Tibial artery (tissue), 4 donors: ENCODE data around the gene SCLY.

ENCODE experiments used
- DNase-seq, 2 donors: peaks; one replicate each; pipeline ENCODE4 v3.0.0-alpha.2; 2019
- H3K27ac ChIP-seq, 2 donors: fragments of 200-600 bp; sonication (generic) in 1 of 2; 1 replicate in 1 of 2; 2 replicates in 1 of 2; pipeline ENCODE4 v1.5.1; 2018 to 2019; ENCODE audit warnings: mild to moderate bottlenecking in 1 of 2
- H3K27me3 ChIP-seq, 2 donors: fragments of 200-600 bp; sonication (generic) in 1 of 2; one replicate each; pipeline versions ENCODE4 v1.5.1 to v1.6.0; 2016 to 2019
- H3K36me3 ChIP-seq, 3 donors: fragments of 200-600 bp; sonication (generic) in 2 of 3; one replicate each; pipeline ENCODE4 v1.5.1; 2016 to 2019; ENCODE audit warnings: mild to moderate bottlenecking in 2 of 3
- H3K4me1 ChIP-seq, 4 donors: fragments of 200-600 bp; sonication (generic) in 2 of 4; 1 replicate in 3 of 4; 2 replicates in 1 of 4; pipeline ENCODE4 v1.5.1; 2016 to 2019
- H3K4me3 ChIP-seq, 2 donors: fragments of 200-600 bp; sonication (generic) in 1 of 2; 1 replicate in 1 of 2; 2 replicates in 1 of 2; pipeline ENCODE4 v1.5.1; 2018 to 2019; ENCODE audit warnings: mild to moderate bottlenecking in 2 of 2
- H3K9me3 ChIP-seq, 3 donors: fragments of 200-600 bp; sonication (generic) in 1 of 3; one replicate each; pipeline ENCODE4 v1.5.1; 2016 to 2019
- CTCF ChIP-seq, 2 experiments: fragments of 200-600 bp in 1 of 2; fragments of 450-650 bp in 1 of 2; IDR thresholded peaks; one replicate each; pipeline ENCODE4 v1.5.1; 2017 to 2019; ENCODE audit warnings: antibody characterized with exemption in 2 of 2, mild to moderate bottlenecking in 1 of 2, moderate library complexity in 1 of 2
- intact Hi-C: fragments of 100-400 bp; cut with DNase I; formaldehyde crosslinking; loops from one replicate; pipeline ENCODE4 v1.15.0; 2023; ENCODE audit warnings: low total_unique reads

Gene SCLY

GRCh38 chr2:238106698-238107524 is 46.1 kb downstream of the SCLY start:
- Histone ChIP-seq H3K9me3 (no peaks in the 10 kb centered on the region), H3K4me1 (peaks cover 0 to 4% (median 0%) of the 10 kb centered on the region in 4 donors), H3K27me3 (no peaks in the 10 kb centered on the region), H3K27ac (no peak overlapping the region), H3K36me3 (no peaks in the 10 kb centered on the region), H3K4me3 (no peak overlapping the region)
- DNase-seq: peak; percentile 18 to 64
- TF ChIP-seq CTCF (IDR thresholded peaks at IDR 0.05): no peak
- intact Hi-C loops: no loop called here

- intact Hi-C loops: no loop called here
- Histone ChIP-seq H3K36me3 (no peaks in the 10 kb centered on the region), H3K4me3 (no peak overlapping the region), H3K27me3 (no peaks in the 10 kb centered on the region), H3K27ac (no peak overlapping the region), H3K4me1 (peaks cover 0 to 4% (median 0%) of the 10 kb centered on the region in 4 donors), H3K9me3 (peaks cover 0 to 5% (median 0%) of the 10 kb centered on the region in 3 donors)
- no peak for TF ChIP-seq CTCF (IDR thresholded peaks at IDR 0.05)
- peak; percentile 18 to 63 for DNase-seq
These were observed 47.0 kb downstream of the SCLY start for GRCh38 chr2:238107525-238108422.

- peak; percentile 15 to 58 for DNase-seq
- Histone ChIP-seq H3K9me3 (peaks cover 0 to 7% (median 0%) of the 10 kb centered on the region in 3 donors), H3K36me3 (no peaks in the 10 kb centered on the region), H3K4me1 (peaks cover 0 to 4% (median 0%) of the 10 kb centered on the region in 4 donors), H3K27ac (no peak overlapping the region), H3K27me3 (no peaks in the 10 kb centered on the region), H3K4me3 (no peak overlapping the region)
- no peak for TF ChIP-seq CTCF (IDR thresholded peaks at IDR 0.05)
- intact Hi-C loops: no loop called here
These were observed 47.8 kb downstream of the SCLY start for GRCh38 chr2:238108423-238109183.

- H3K36me3 ChIP-seq: no peaks in the 10 kb centered on the region
- H3K4me3 ChIP-seq: no peak overlapping the region
- H3K27ac ChIP-seq: no peak overlapping the region
- intact Hi-C loops: no loop called here
- H3K9me3 ChIP-seq: peaks cover 0 to 7% (median 0%) of the 10 kb centered on the region in 3 donors
- DNase-seq: peak in 1 of 2 donors; percentile 38
- peaks cover 0 to 4% (median 0%) of the 10 kb centered on the region in 4 donors for H3K4me1 ChIP-seq
- no peak for TF ChIP-seq CTCF (IDR thresholded peaks at IDR 0.05)
- peaks cover 0 to 40% of the 10 kb centered on the region in 2 donors for H3K27me3 ChIP-seq
These were observed 52.8 kb downstream of the SCLY start for GRCh38 chr2:238113611-238114010.

- Histone ChIP-seq H3K27ac (no peak overlapping the region), H3K36me3 (no peaks in the 10 kb centered on the region), H3K4me3 (no peak overlapping the region), H3K9me3 (peaks cover 0 to 7% (median 0%) of the 10 kb centered on the region in 3 donors), H3K27me3 (peaks cover 0 to 40% of the 10 kb centered on the region in 2 donors), H3K4me1 (no peaks in the 10 kb centered on the region)
- DNase-seq: peak in 1 of 2 donors; percentile 55
- intact Hi-C loops: no loop called here
- TF ChIP-seq CTCF (IDR thresholded peaks at IDR 0.05): no peak
These were observed 53.6 kb downstream of the SCLY start for GRCh38 chr2:238114331-238114841.
